ENCODE measurements around the gene HRAS.

- TF ChIP-seq CTCF (conservative IDR thresholded peaks at IDR 0.05): no peak
- TF ChIP-seq EZH2 (IDR thresholded peaks at IDR 0.05; ENCODE audit: low read depth): no peak
Measured at GRCh38 chr11:514606-515005, 20.8 kb downstream of the HRAS start.
